HEK293 (cell line): Measurements from ENCODE around the gene FAM177B.

Experiments
- EGR2 ChIP-seq: fragments of 450-650 bp; formaldehyde crosslinking; IDR thresholded peaks from 2 replicates; pipeline ENCODE4 v1.5.1; 2016; ENCODE audit warnings: low read depth, missing biosample characterization, missing genetic modification characterization
- TCF7L2 ChIP-seq: IDR thresholded peaks from 2 replicates; pipeline ENCODE4 v1.6.1; 2011; ENCODE audit warnings: low read depth, mild to moderate bottlenecking, inconsistent platforms, low read length, moderate library complexity, borderline replicate concordance
- YY2 ChIP-seq: fragments of 450-650 bp; formaldehyde crosslinking; IDR thresholded peaks from 2 replicates; pipeline ENCODE4 v1.5.1; 2016; ENCODE audit warnings: missing biosample characterization, missing genetic modification characterization
- ZBTB20 ChIP-seq: fragments of 450-650 bp; formaldehyde crosslinking; IDR thresholded peaks from 2 replicates; pipeline ENCODE4 v1.5.1; 2016; ENCODE audit warnings: missing biosample characterization, missing genetic modification characterization
- ZBTB8A ChIP-seq: fragments of 450-650 bp; formaldehyde crosslinking; IDR thresholded peaks from 2 replicates; pipeline ENCODE4 v1.5.1; 2016; ENCODE audit warnings: missing biosample characterization, missing genetic modification characterization
- ZFP3 ChIP-seq: fragments of 450-650 bp; formaldehyde crosslinking; IDR thresholded peaks from 2 replicates; pipeline ENCODE4 v1.5.1; 2016; ENCODE audit warnings: low read depth, missing biosample characterization, missing genetic modification characterization
- ZFP41 ChIP-seq: fragments of 450-650 bp; formaldehyde crosslinking; IDR thresholded peaks from 2 replicates; pipeline ENCODE4 v1.5.1; 2016; ENCODE audit warnings: missing biosample characterization, missing genetic modification characterization, borderline replicate concordance
- ZNF169 ChIP-seq: fragments of 450-650 bp; formaldehyde crosslinking; IDR thresholded peaks from 2 replicates; pipeline ENCODE4 v1.5.1; 2016; ENCODE audit warnings: missing biosample characterization, missing genetic modification characterization
- ZNF2 ChIP-seq: fragments of 450-650 bp; formaldehyde crosslinking; IDR thresholded peaks from 2 replicates; pipeline ENCODE4 v1.5.1; 2016; ENCODE audit warnings: missing biosample characterization, missing genetic modification characterization
- ZNF24 ChIP-seq: fragments of 450-650 bp; formaldehyde crosslinking; IDR thresholded peaks from 2 replicates; pipeline ENCODE4 v1.5.1; 2016; ENCODE audit warnings: missing biosample characterization, missing genetic modification characterization
- ZNF654 ChIP-seq: fragments of 450-650 bp; formaldehyde crosslinking; IDR thresholded peaks from 2 replicates; pipeline ENCODE4 v1.5.1; 2016; ENCODE audit warnings: low read depth, missing biosample characterization, missing genetic modification characterization
- ZNF791 ChIP-seq: fragments of 450-650 bp; formaldehyde crosslinking; IDR thresholded peaks from 2 replicates; pipeline ENCODE4 v1.5.1; 2016; ENCODE audit warnings: missing biosample characterization, missing genetic modification characterization
- TF ChIP-seq, protein P1 (sequence below): fragments of 450-650 bp; formaldehyde crosslinking; IDR thresholded peaks from 2 replicates; pipeline ENCODE4 v1.5.1; 2016; ENCODE audit warnings: missing biosample characterization, missing genetic modification characterization
- TF ChIP-seq, protein P2 (sequence below): fragments of 450-650 bp; formaldehyde crosslinking; IDR thresholded peaks from 2 replicates; pipeline ENCODE4 v1.5.1; 2016; ENCODE audit warnings: missing biosample characterization, missing genetic modification characterization
- TF ChIP-seq, protein P3 (sequence below): fragments of 450-650 bp; formaldehyde crosslinking; IDR thresholded peaks from 2 replicates; pipeline ENCODE4 v1.5.1; 2016; ENCODE audit warnings: missing biosample characterization, missing genetic modification characterization
- TF ChIP-seq, protein P4 (sequence below): fragments of 450-650 bp; formaldehyde crosslinking; IDR thresholded peaks from 2 replicates; pipeline ENCODE4 v1.5.1; 2016; ENCODE audit warnings: missing biosample characterization, missing genetic modification characterization
- TF ChIP-seq, protein P5 (sequence below): fragments of 450-650 bp; formaldehyde crosslinking; IDR thresholded peaks from 2 replicates; pipeline ENCODE4 v1.5.1; 2016; ENCODE audit warnings: missing biosample characterization, missing genetic modification characterization, borderline replicate concordance
- TF ChIP-seq, protein P6 (sequence below): fragments of 450-650 bp; formaldehyde crosslinking; IDR thresholded peaks from 2 replicates; pipeline ENCODE4 v1.5.1; 2016; ENCODE audit warnings: missing biosample characterization, missing genetic modification characterization

Gene FAM177B

DNA sequence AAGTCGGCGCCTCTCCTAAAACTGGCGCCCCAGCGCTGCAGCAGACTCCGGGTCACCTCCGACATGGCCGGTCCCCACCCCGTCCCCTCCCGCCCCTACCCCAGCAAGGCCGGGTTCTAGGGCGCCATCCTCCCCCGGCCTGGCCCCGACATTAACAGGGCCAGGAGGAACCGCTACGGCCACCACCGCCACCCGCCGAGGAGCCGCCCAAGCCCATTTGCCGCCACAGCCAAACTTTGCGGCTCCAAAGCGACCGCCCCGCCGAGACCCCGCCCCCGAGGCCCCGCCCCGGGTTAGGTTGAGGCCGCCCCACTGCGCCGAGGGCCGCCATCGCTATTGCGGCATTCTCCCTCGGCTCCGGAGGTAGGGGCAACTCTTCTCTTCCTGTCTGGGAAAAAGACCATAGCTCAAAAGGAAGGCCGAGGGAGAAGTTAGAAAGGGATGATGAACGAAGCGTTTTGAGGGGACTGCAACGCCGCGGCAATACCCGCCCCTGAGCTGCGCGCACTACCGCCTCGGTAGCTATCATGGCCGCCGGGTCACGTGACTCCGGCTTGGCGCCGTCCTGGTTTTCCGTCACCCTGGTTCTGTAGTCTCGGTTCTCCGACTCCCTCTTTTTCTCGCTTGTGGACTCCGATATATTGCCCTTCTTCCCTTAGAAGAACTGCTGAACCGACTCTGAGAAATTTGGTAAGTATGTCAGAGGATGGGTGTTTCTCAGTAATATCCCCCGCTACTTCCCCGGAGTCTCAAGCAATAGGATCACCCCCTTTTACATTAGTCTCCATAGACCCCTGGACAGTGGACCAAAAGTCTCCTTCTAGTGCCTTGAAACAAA is 24.5 kb upstream of the FAM177B start, which contains the start of the genes AIDA and BROX (continued):
- no peak for TF ChIP-seq ZFP3
- peak; percentile 98 for TF ChIP-seq YY2 (tag by site-specific recombination)
- TF ChIP-seq, protein P1, sequence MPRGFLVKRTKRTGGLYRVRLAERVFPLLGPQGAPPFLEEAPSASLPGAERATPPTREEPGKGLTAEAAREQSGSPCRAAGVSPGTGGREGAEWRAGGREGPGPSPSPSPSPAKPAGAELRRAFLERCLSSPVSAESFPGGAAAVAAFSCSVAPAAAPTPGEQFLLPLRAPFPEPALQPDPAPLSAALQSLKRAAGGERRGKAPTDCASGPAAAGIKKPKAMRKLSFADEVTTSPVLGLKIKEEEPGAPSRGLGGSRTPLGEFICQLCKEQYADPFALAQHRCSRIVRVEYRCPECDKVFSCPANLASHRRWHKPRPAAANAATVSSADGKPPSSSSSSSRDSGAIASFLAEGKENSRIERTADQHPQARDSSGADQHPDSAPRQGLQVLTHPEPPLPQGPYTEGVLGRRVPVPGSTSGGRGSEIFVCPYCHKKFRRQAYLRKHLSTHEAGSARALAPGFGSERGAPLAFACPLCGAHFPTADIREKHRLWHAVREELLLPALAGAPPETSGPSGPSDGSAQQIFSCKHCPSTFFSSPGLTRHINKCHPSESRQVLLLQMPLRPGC (tag by site-specific recombination), result peak; percentile 75
- TF ChIP-seq, protein P2, sequence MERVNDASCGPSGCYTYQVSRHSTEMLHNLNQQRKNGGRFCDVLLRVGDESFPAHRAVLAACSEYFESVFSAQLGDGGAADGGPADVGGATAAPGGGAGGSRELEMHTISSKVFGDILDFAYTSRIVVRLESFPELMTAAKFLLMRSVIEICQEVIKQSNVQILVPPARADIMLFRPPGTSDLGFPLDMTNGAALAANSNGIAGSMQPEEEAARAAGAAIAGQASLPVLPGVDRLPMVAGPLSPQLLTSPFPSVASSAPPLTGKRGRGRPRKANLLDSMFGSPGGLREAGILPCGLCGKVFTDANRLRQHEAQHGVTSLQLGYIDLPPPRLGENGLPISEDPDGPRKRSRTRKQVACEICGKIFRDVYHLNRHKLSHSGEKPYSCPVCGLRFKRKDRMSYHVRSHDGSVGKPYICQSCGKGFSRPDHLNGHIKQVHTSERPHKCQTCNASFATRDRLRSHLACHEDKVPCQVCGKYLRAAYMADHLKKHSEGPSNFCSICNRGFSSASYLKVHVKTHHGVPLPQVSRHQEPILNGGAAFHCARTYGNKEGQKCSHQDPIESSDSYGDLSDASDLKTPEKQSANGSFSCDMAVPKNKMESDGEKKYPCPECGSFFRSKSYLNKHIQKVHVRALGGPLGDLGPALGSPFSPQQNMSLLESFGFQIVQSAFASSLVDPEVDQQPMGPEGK (tag by site-specific recombination), result peak; percentile 48; the same call in 1 of the 2 replicates
- TF ChIP-seq ZBTB8A, result peak; percentile 22; the same call in 1 of the 2 replicates
- peak; percentile 50 for TF ChIP-seq ZBTB20 (tag by site-specific recombination)
- peak; percentile 87 for TF ChIP-seq ZNF24 (tag by site-specific recombination)
- no peak for TF ChIP-seq TCF7L2
- no peak for TF ChIP-seq ZNF169
- TF ChIP-seq, protein P3, sequence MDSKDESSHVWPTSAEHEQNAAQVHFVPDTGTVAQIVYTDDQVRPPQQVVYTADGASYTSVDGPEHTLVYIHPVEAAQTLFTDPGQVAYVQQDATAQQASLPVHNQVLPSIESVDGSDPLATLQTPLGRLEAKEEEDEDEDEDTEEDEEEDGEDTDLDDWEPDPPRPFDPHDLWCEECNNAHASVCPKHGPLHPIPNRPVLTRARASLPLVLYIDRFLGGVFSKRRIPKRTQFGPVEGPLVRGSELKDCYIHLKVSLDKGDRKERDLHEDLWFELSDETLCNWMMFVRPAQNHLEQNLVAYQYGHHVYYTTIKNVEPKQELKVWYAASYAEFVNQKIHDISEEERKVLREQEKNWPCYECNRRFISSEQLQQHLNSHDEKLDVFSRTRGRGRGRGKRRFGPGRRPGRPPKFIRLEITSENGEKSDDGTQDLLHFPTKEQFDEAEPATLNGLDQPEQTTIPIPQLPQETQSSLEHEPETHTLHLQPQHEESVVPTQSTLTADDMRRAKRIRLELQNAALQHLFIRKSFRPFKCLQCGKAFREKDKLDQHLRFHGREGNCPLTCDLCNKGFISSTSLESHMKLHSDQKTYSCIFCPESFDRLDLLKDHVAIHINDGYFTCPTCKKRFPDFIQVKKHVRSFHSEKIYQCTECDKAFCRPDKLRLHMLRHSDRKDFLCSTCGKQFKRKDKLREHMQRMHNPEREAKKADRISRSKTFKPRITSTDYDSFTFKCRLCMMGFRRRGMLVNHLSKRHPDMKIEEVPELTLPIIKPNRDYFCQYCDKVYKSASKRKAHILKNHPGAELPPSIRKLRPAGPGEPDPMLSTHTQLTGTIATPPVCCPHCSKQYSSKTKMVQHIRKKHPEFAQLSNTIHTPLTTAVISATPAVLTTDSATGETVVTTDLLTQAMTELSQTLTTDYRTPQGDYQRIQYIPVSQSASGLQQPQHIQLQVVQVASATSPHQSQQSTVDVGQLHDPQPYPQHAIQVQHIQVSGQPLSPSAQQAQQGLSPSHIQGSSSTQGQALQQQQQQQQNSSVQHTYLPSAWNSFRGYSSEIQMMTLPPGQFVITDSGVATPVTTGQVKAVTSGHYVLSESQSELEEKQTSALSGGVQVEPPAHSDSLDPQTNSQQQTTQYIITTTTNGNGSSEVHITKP (tag by site-specific recombination), result peak; percentile 80
- TF ChIP-seq ZNF791 (tag by site-specific recombination), result peak; percentile 77; the same call in 1 of the 2 replicates
- peak; percentile 74 for TF ChIP-seq ZNF2
- TF ChIP-seq, protein P4, sequence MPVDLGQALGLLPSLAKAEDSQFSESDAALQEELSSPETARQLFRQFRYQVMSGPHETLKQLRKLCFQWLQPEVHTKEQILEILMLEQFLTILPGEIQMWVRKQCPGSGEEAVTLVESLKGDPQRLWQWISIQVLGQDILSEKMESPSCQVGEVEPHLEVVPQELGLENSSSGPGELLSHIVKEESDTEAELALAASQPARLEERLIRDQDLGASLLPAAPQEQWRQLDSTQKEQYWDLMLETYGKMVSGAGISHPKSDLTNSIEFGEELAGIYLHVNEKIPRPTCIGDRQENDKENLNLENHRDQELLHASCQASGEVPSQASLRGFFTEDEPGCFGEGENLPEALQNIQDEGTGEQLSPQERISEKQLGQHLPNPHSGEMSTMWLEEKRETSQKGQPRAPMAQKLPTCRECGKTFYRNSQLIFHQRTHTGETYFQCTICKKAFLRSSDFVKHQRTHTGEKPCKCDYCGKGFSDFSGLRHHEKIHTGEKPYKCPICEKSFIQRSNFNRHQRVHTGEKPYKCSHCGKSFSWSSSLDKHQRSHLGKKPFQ (tag by site-specific recombination), result no peak
- TF ChIP-seq, protein P5, sequence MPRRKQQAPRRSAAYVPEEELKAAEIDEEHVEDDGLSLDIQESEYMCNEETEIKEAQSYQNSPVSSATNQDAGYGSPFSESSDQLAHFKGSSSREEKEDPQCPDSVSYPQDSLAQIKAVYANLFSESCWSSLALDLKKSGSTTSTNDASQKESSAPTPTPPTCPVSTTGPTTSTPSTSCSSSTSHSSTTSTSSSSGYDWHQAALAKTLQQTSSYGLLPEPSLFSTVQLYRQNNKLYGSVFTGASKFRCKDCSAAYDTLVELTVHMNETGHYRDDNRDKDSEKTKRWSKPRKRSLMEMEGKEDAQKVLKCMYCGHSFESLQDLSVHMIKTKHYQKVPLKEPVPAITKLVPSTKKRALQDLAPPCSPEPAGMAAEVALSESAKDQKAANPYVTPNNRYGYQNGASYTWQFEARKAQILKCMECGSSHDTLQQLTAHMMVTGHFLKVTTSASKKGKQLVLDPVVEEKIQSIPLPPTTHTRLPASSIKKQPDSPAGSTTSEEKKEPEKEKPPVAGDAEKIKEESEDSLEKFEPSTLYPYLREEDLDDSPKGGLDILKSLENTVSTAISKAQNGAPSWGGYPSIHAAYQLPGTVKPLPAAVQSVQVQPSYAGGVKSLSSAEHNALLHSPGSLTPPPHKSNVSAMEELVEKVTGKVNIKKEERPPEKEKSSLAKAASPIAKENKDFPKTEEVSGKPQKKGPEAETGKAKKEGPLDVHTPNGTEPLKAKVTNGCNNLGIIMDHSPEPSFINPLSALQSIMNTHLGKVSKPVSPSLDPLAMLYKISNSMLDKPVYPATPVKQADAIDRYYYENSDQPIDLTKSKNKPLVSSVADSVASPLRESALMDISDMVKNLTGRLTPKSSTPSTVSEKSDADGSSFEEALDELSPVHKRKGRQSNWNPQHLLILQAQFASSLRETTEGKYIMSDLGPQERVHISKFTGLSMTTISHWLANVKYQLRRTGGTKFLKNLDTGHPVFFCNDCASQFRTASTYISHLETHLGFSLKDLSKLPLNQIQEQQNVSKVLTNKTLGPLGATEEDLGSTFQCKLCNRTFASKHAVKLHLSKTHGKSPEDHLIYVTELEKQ (tag by site-specific recombination), result peak; percentile 23; the same call in 1 of the 2 replicates
- TF ChIP-seq, protein P6, sequence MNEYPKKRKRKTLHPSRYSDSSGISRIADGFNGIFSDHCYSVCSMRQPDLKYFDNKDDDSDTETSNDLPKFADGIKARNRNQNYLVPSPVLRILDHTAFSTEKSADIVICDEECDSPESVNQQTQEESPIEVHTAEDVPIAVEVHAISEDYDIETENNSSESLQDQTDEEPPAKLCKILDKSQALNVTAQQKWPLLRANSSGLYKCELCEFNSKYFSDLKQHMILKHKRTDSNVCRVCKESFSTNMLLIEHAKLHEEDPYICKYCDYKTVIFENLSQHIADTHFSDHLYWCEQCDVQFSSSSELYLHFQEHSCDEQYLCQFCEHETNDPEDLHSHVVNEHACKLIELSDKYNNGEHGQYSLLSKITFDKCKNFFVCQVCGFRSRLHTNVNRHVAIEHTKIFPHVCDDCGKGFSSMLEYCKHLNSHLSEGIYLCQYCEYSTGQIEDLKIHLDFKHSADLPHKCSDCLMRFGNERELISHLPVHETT (tag by site-specific recombination), result peak; percentile 94
- no peak for TF ChIP-seq ZNF654 (tag by site-specific recombination)
- no peak for TF ChIP-seq ZFP41 (tag by site-specific recombination)
- TF ChIP-seq EGR2 (tag by site-specific recombination), result no peak
